Ovary (tissue), 9 donors: Measurements from ENCODE around the gene EPHA2. TPM values are rescaled to one million over a fixed set of nuclear protein-coding genes. Genes with fewer than 3 reads are reported as not detected.

ENCODE experiments used
- DNase-seq, 5 donors: peaks; one replicate each; pipeline ENCODE4 v3.0.0-alpha.2; 2019 to 2020
- H3K27ac ChIP-seq, 2 donors: fragments of 200-600 bp; one replicate each; pipeline versions ENCODE4 v1.5.1 to v1.8.0; 2019 to 2022
- H3K27me3 ChIP-seq: fragments of 200-600 bp; one replicate; pipeline ENCODE4 v1.8.0; 2022
- H3K36me3 ChIP-seq: fragments of 200-600 bp; sonication (generic); one replicate; pipeline ENCODE4 v1.5.1; 2019
- H3K4me1 ChIP-seq: one replicate; pipeline ENCODE4 v1.8.1; 2013; ENCODE audit warnings: mild to moderate bottlenecking, moderate library complexity; ENCODE audit not compliant: insufficient read depth
- H3K4me3 ChIP-seq: fragments of 200-600 bp; sonication (generic); one replicate; pipeline ENCODE4 v1.5.1; 2017
- H3K9me3 ChIP-seq, 2 donors: fragments of 200-600 bp in 1 of 2; sonication (generic) in 1 of 2; one replicate each; pipeline versions ENCODE4 v1.5.1 to v1.8.1; 2013 to 2019; ENCODE audit warnings: mild to moderate bottlenecking in 1 of 2, moderate library complexity in 1 of 2
- EP300 ChIP-seq: sonication (generic); formaldehyde crosslinking; IDR thresholded peaks from one replicate; pipeline ENCODE4 v1.6.1; 2017; ENCODE audit warnings: antibody characterized with exemption
- POLR2A ChIP-seq: fragments of 450-650 bp; IDR thresholded peaks from one replicate; pipeline ENCODE4 v1.6.1; 2017; ENCODE audit warnings: antibody characterized with exemption, mild to moderate bottlenecking, moderate library complexity
- WGBS, 3 donors: extraction: QIAGEN DNeasy Blood & Tissue Kit in 1 of 3; methylation state at CpG; one replicate each; pipeline versions ENCODE4 v1.1.5 to v1.1.7; 2013 to 2017; 5-methylcytosine and 5-hydroxymethylcytosine counted together
- intact Hi-C, 4 donors: fragments of 100-400 bp; cut with DNase I; formaldehyde crosslinking; loops; one replicate each; pipeline versions ENCODE4 v1.11.0 to v1.15.1; 2022 to 2023
- polyA plus RNA-seq, 2 donors: library from polyadenylated mRNA; stranded (reverse); fragments of 200-250 nt in 1 of 2; fragments of 350-450 nt in 1 of 2; fragmentation: Illumina TruSeq in 1 of 2; extraction: RNeasy Lipid Tissue Mini Kit (QIAGEN cat#74804) in 1 of 2; gene quantifications; one replicate each; pipeline ENCODE4 v1.2.3, GENCODE V29; 2013 to 2014
- total RNA-seq, 7 donors: library from RNA; depleted of rRNA in 2 of 7; stranded (reverse); fragments of >200 nt in 2 of 7; fragmentation: NEBNext Ultra II Directional in 3 of 7; extraction: Animal tissue kit (Norgen Biotek cat#: 25700) in 3 of 7; gene quantifications; one replicate each; pipeline versions ENCODE4 v1.1.0 to v1.2.4, GENCODE V29; 2016 to 2023
- TF ChIP-seq, protein P1 (sequence below), 3 donors: fragments of 450-650 bp in 2 of 3; fragments of 200-600 bp in 1 of 3; IDR thresholded peaks; one replicate each; pipeline versions ENCODE4 v1.5.1 to v1.8.0; 2016 to 2022; ENCODE audit warnings: antibody characterized with exemption in 3 of 3, mild to moderate bottlenecking in 1 of 3
- donor health status: DM: no; HTN: no; CAD: no; lungs with moderate emphysema.
- donor health status: DM: no; HTN: no; CAD: no.
- donor health status: Bipolar disorder and iron deficiency.
- donor health status: DM: yes; HTN: yes; CAD: no.
- donor health status: DM: no; HTN: no; CAD: no.
- donor health status: DM: yes; HTN: yes; CAD: no.

EPHA2 gene
- total and polyA plus RNA-seq, 9 donors: 3.8 to 40.7 (median 8.2) TPM

DNA sequence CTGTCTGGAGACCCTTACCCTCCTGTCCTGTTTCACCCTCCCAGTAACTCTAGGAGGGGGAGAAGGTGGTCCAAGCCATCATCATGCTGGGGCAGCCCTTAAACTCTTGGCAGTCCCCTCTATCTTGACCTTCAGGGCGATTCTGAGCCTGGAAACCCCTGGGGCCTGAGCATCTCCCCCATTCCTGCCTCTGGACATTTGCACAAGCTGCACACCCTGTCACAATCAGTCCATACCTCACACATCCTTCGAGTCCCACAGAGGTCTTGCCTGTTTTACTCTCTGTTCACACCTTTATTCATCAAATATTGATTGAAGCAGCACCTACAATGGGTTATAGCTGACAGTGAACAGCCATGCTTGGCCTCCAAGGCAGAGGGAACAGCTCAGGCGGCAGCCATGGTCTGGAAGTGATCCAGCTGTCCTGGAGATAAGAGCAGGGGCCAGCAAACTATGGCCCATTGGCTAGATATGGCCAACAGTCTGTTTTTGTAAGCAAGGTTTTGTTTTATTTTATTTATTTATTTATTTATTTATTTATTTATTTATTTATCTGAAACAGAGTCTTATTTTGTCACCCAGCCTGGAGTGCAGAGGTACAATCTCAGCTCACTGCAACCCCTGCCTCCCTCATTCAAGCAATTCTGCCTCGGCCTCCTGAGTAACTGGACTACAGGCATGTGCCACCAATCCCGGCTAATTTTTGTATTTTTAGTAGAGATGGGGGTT lies 75.3 kb downstream of the EPHA2 start:
- intact Hi-C loops: loop anchor here in 2 of 4 donors (2.0 to 10.0 kb wide), 3 partner anchors 64 to 282 kb away; no protein-coding TSS in a partner anchor
- Histone ChIP-seq H3K4me3 (no peak overlapping the region), H3K27ac (no peak overlapping the region), H3K9me3 (no peaks in the 10 kb centered on the region), H3K27me3 (no peaks in the 10 kb centered on the region), H3K36me3 (no peaks in the 10 kb centered on the region), H3K4me1 (peaks cover 1% of the 10 kb centered on the region)
- peak in 1 of 5 donors; percentile 28 for DNase-seq
- WGBS, 3 donors: 89 to 92% (median 90%) methylated on average over 5 of the region's 5 CpGs
- TF ChIP-seq POLR2A: no peak
- TF ChIP-seq, protein P1, sequence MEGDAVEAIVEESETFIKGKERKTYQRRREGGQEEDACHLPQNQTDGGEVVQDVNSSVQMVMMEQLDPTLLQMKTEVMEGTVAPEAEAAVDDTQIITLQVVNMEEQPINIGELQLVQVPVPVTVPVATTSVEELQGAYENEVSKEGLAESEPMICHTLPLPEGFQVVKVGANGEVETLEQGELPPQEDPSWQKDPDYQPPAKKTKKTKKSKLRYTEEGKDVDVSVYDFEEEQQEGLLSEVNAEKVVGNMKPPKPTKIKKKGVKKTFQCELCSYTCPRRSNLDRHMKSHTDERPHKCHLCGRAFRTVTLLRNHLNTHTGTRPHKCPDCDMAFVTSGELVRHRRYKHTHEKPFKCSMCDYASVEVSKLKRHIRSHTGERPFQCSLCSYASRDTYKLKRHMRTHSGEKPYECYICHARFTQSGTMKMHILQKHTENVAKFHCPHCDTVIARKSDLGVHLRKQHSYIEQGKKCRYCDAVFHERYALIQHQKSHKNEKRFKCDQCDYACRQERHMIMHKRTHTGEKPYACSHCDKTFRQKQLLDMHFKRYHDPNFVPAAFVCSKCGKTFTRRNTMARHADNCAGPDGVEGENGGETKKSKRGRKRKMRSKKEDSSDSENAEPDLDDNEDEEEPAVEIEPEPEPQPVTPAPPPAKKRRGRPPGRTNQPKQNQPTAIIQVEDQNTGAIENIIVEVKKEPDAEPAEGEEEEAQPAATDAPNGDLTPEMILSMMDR (IDR thresholded peaks at IDR 0.05): no peak
- no peak for TF ChIP-seq EP300

DNA sequence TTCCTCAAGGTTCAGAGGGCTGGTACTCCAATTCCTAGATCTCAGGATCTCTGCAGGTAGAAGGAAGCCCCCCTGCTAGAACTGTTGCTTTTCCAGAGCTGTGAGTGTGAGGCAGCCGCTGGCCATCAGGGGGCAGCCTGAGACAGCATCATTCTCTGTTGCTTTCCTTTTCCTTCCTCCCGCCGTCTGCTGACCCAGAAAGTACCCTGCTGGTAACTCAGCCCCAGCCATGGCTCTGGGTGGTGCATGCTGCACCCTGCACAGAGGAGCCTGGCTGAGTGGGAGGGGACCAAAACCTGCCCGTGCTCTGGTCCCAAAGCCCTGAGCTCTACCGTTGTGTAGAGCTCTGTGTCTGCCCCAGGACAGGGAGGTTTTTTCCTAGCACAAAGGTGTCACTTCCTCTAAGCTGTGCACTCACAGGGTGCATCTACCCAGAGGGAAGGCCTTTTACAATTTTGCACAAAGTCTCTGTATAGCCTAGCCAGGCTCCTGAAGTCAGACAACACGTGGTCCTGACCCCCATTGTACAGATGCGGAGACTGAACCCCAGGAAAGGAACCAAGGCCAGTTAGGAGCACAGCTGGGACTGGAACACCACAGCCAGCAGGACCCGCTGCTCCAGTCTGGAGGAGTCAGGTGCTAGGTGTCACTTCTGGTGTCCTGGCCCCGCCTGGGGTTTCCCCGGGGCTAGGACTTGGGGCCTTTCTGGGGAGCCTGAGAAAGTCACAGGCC lies 76.8 kb downstream of the EPHA2 start:
- Histone ChIP-seq H3K4me3 (no peak overlapping the region), H3K36me3 (no peaks in the 10 kb centered on the region), H3K4me1 (peaks cover 1% of the 10 kb centered on the region), H3K27ac (no peak overlapping the region), H3K9me3 (no peaks in the 10 kb centered on the region), H3K27me3 (no peaks in the 10 kb centered on the region)
- 34 to 39% (median 37%) methylated on average over 10 of the region's 10 CpGs for WGBS, 3 donors
- TF ChIP-seq EP300: no peak
- TF ChIP-seq POLR2A: peak; percentile 14
- TF ChIP-seq, protein P1 (IDR thresholded peaks at IDR 0.05): peak; percentile 86 to 98 (median 97)
- DNase-seq: peak; percentile 76 to 89 (median 87)
- intact Hi-C loops: loop anchor here in 3 of 4 donors (1.0 to 10.0 kb wide), 5 partner anchors 109 to 276 kb away; partner anchors contain the start of gene FBXO42 (in 1 of the 3)

DNA sequence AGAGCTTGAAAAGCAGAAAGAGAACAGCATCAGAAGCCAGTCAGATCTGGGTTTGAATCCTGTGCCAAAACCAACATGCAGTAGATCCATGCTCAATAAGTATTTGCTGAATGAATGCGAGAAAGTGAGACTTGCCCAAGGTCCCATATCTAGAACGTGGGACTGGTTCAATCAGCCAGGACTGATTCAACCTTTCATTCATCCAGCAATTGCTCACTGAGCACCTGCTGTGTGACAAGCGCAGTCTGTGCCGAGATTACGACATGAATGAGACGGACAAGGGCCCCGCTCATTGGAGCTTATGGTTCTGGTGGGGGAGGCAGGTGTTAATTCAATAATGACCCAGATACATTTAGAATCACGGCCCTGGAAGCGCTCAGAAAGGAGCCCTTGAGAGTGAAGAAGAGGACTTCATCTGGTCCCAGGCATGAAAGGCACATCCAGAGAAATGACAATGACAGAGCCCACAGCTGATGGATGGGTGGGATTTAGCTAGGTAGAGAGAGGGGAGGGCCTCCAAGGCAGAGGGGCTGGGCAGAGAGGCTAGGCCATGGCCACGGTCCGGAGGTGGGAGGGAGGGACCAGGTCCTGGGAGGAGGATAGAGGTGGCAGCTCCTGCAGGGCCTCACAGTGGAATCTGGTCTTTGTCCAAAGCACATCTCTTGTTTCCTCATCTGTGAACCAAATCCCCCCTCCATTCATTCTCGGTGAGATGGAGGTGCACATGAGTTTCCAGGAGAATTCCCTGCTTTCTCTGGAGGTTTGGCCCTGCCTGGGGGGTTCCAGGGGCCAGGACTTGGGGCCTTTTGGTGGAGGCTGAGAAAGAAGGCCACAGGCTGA lies 78.2 kb downstream of the EPHA2 start:
- Histone ChIP-seq H3K27me3 (no peaks in the 10 kb centered on the region), H3K36me3 (no peaks in the 10 kb centered on the region), H3K4me3 (no peak overlapping the region), H3K4me1 (peaks cover 1% of the 10 kb centered on the region), H3K27ac (no peak overlapping the region), H3K9me3 (no peaks in the 10 kb centered on the region)
- intact Hi-C loops: loop anchor here in 3 of 4 donors (2.0 to 10.0 kb wide), 4 partner anchors 111 to 277 kb away; partner anchors contain the start of gene FBXO42 (in 1 of the 3)
- no peak for TF ChIP-seq EP300
- no peak for TF ChIP-seq POLR2A
- TF ChIP-seq, protein P1 (IDR thresholded peaks at IDR 0.05): no peak
- peak in 1 of 5 donors; percentile 21 for DNase-seq
- 85 to 87% (median 85%) methylated on average over 12 of the region's 12 CpGs for WGBS, 3 donors

DNA sequence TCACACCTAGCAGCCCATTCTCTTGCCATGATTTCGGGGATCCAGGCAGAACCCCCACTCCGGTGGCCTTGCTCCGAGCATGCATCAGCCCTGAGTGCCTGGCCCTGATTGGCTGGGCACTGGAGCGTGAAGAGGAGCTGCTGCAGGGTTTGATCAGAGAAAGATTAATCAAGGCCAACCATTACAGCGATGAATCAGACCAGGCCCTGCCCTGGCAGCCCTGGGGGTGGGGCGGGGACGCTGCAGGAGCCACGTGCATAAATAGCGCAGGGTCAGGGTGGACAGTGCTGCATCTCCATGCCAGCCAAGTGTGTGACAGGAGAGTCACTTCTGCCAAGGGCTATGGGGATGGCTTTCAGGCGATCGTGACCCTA lies 79.0 kb downstream of the EPHA2 start:
- no peaks in the 10 kb centered on the region for H3K9me3 ChIP-seq
- 76 to 83% (median 82%) methylated on average over 11 of the region's 11 CpGs for WGBS, 3 donors
- H3K27me3 ChIP-seq: no peaks in the 10 kb centered on the region
- peaks cover 1% of the 10 kb centered on the region for H3K4me1 ChIP-seq
- no peak overlapping the region for H3K4me3 ChIP-seq
- DNase-seq: peak in 2 of 5 donors; percentile 17 to 27
- TF ChIP-seq, protein P1 (IDR thresholded peaks at IDR 0.05): no peak
- no peak for TF ChIP-seq POLR2A
- TF ChIP-seq EP300: no peak
- H3K36me3 ChIP-seq: no peaks in the 10 kb centered on the region
- intact Hi-C loops: loop anchor here in 1 of 4 donors (5.0 to 10.0 kb wide), 2 partner anchors 170 to 278 kb away; partner anchors contain the start of gene FBXO42
- H3K27ac ChIP-seq: no peak overlapping the region
